ENCODE results near the gene PATE1.

The PATE1 gene

DNA sequence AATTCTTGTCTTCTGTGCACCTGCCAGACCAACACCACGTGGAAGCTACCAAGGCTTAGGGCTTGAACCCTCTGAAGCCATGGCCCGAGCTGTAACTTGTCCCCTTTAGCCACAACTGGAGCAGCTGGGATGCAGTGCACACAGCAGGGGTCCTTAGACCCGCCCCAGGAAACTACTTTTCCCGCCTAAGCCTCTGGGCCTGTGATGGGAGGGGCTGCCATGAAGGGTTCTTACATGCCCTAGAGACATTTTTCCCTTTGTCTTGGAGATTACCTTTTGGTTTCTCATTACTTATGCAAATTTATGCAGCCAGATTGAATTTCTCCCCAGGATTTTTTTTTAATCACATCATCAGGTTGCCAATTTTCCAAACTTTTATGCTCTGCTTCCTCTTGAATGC lies 51.6 kb downstream of the PATE1 start:
- DNase-seq, result no peak

Data from NK-92 treated with Interleukin-12 subunit alpha and Interleukin-12 subunit beta, amount 100 ng/mL, for 24 hours (cell line).